ENCODE data around the gene KRT6B. TPM values are rescaled to one million over a fixed set of nuclear protein-coding genes. Genes with fewer than 3 reads are reported as not detected.

Gene KRT6B
- total RNA-seq, 6 donors from 2014 or later: 0.17 TPM; not detected in 5

DNA sequence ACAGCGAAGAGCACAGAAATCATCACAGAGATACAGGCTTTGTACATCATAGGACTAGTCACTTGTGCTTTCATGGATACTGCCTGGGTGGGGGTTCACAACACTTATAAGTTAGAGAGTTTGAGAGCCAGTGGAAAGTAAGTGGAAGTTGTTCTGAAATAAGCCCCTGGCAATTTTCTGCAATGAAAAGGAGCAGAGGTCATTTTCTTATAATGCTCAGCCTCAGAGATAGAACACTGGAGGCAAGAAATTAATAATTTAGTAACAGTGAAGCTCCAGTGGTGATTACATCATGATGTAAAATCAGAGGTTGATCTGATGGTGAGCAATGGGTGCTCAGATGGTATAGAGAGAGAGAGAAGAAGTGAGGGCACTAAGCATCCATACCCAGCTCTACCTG is 35.3 kb upstream of the KRT6B start:
- no peak overlapping the region for H3K27ac ChIP-seq
- peaks cover 0 to 4% (median 0%) of the 10 kb centered on the region in 4 donors for H3K9me3 ChIP-seq
- TF ChIP-seq POLR2A (IDR thresholded peaks at IDR 0.05): no peak
- no peak for TF ChIP-seq POLR2AphosphoS5 (IDR thresholded peaks at IDR 0.05)
- no peak for TF ChIP-seq EP300 (IDR thresholded peaks at IDR 0.05)
- TF ChIP-seq, protein P1, sequence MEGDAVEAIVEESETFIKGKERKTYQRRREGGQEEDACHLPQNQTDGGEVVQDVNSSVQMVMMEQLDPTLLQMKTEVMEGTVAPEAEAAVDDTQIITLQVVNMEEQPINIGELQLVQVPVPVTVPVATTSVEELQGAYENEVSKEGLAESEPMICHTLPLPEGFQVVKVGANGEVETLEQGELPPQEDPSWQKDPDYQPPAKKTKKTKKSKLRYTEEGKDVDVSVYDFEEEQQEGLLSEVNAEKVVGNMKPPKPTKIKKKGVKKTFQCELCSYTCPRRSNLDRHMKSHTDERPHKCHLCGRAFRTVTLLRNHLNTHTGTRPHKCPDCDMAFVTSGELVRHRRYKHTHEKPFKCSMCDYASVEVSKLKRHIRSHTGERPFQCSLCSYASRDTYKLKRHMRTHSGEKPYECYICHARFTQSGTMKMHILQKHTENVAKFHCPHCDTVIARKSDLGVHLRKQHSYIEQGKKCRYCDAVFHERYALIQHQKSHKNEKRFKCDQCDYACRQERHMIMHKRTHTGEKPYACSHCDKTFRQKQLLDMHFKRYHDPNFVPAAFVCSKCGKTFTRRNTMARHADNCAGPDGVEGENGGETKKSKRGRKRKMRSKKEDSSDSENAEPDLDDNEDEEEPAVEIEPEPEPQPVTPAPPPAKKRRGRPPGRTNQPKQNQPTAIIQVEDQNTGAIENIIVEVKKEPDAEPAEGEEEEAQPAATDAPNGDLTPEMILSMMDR (IDR thresholded peaks at IDR 0.05): no peak
- DNase-seq (no peak), ATAC-seq (ENCODE audit: low FRiP score in 2 of 2) (no peak)
- 38 to 100% methylated on average over 1 of the region's 1 CpG for WGBS, 2 donors
- H3K27me3 ChIP-seq: no peaks in the 10 kb centered on the region
- no peak overlapping the region for H3K4me3 ChIP-seq
- H3K4me1 ChIP-seq: no peaks in the 10 kb centered on the region
- no peaks in the 10 kb centered on the region for H3K36me3 ChIP-seq

DNA sequence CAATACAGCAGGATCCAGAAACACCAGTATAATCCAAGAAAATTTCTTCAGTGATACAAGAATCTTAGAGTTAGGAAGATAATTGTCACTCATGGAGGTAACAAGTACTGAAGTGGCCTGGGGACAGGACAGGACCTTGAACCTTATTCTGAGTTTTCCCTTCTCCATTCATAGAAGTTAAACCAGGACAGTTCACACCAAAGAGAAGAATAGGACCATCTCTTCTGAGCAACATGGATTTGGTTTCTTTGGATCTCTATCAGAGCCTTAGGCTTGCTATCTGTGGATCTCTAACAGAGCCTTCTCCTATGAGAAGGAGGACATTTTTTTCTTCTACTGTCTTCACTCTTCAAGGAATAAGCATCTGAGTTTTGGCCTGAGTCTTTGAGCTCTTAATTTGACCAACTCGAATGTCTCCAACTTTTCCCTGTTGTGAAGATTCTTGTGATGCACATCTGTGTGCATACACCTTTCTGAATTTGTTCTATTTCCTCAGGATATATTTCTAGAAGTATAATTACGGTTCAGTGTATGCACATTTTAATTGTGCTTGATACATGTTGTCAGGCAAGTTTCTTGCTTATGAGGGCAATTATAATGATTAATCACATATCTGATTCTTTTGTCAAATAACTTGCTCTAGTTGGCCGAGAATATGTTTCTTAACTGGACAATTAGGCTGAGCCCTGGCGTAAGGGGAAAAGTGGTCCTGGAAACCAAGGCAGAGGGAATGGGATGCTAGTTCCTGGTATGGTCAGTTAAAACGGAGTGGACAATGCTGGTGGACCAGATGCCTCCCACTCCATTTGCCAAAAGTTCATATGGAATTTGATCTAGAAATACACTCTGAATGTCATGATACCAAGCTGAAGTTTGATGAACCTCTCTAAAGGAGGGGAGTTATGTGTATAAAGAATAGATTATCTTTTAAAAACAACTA is 34.5 kb upstream of the KRT6B start:
- Histone ChIP-seq H3K9me3 (peaks cover 0 to 4% (median 0%) of the 10 kb centered on the region in 4 donors), H3K4me3 (no peak overlapping the region), H3K27me3 (no peaks in the 10 kb centered on the region), H3K27ac (no peak overlapping the region), H3K36me3 (no peaks in the 10 kb centered on the region), H3K4me1 (no peaks in the 10 kb centered on the region)
- TF ChIP-seq POLR2AphosphoS5 (IDR thresholded peaks at IDR 0.05): no peak
- no peak for TF ChIP-seq POLR2A (IDR thresholded peaks at IDR 0.05)
- TF ChIP-seq, protein P1 (IDR thresholded peaks at IDR 0.05): no peak
- no peak for TF ChIP-seq EP300 (IDR thresholded peaks at IDR 0.05)
- ATAC-seq (ENCODE audit: low FRiP score in 2 of 2) (no peak), DNase-seq (no peak)
- WGBS, 2 donors: 87% methylated on average over 5 of the region's 5 CpGs

DNA sequence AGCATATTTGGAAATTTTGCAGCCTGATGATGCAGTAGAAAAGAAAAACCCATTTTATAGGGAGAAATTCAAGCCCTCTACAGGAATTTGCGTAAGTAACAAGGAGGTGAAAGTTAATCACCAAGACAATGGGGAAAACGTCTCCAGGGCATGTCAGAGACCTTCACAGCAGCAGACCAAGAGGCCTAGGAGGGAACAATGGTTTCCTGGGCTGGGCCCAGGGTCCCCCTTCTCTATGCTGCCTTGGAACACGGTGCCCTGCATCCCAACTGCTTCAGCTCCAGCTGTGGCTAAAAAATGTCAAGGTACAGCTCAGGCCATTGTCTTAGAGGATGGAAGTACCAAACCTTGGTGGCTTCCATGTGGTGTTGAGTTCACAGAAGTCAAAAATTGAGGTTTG is 28.1 kb upstream of the KRT6B start:
- 56 to 64% methylated on average over 2 to 3 of the region's 3 CpGs for WGBS, 2 donors

DNA sequence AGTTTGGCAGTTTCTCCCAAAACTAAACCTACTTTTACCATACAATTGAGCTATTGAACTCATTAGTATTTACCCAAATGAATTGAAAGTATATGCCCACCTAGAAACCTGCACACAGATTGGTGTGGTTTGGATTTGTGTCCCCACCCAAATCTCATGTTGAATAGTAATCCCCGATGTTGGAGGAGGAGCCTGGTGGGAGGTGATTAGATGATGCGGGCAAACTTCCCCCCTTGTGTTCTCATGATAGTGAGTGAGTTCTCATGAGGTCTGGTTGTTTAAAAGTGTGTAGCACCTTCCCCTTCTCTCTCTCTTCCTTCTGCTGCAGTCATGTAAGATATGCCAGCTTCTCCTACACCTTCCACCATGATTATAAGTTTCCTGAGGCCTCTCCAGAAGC is 25.7 kb upstream of the KRT6B start:
- no peak for TF ChIP-seq POLR2AphosphoS5 (IDR thresholded peaks at IDR 0.05)
- no peak for TF ChIP-seq POLR2A (IDR thresholded peaks at IDR 0.05)
- TF ChIP-seq EP300 (IDR thresholded peaks at IDR 0.05): no peak
- TF ChIP-seq, protein P1 (IDR thresholded peaks at IDR 0.05): no peak
- Histone ChIP-seq H3K4me1 (no peaks in the 10 kb centered on the region), H3K27ac (no peak overlapping the region), H3K27me3 (no peaks in the 10 kb centered on the region), H3K36me3 (no peaks in the 10 kb centered on the region), H3K9me3 (no peaks in the 10 kb centered on the region), H3K4me3 (no peak overlapping the region)
- WGBS, 2 donors: 68 to 94% methylated on average over 2 of the region's 2 CpGs
- ATAC-seq (ENCODE audit: low FRiP score in 2 of 2) (no peak), DNase-seq (no peak)

More for the DNA sequence above, 28.1 kb upstream of the KRT6B start:
- Histone ChIP-seq H3K27me3 (no peaks in the 10 kb centered on the region), H3K4me3 (no peak overlapping the region), H3K36me3 (no peaks in the 10 kb centered on the region), H3K4me1 (no peaks in the 10 kb centered on the region), H3K9me3 (peaks cover 0 to 4% (median 0%) of the 10 kb centered on the region in 4 donors), H3K27ac (no peak overlapping the region)
- DNase-seq: no peak
- TF ChIP-seq POLR2A (IDR thresholded peaks at IDR 0.05) (no peak), POLR2AphosphoS5 (IDR thresholded peaks at IDR 0.05) (no peak)
- no peak for ATAC-seq (ENCODE audit: low FRiP score in 2 of 2)

DNA sequence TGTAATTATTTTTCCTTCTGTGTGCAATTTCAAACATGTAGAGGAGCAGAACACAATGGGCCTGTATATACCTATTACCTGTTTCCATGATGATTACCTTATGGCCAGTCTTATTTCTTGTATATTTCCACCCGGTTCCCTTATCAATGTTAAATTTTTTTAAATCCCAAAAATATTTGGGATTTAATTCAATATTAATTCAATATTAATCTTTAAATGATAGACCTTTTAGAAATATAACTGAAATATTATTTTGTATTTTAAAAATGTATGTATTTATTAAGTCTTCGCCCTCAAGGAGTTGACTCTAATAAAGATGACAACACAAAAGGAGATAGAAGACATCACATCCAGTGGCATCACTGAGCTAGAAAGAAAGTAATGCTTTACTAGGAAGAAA is 22.3 kb upstream of the KRT6B start:
- no peak overlapping the region for H3K27ac ChIP-seq
- 94 to 96% methylated on average over 2 of the region's 2 CpGs for WGBS, 2 donors
- H3K9me3 ChIP-seq: no peaks in the 10 kb centered on the region
- no peak for DNase-seq
- H3K36me3 ChIP-seq: no peaks in the 10 kb centered on the region
- ATAC-seq (ENCODE audit: low FRiP score in 2 of 2): no peak
- TF ChIP-seq POLR2A (IDR thresholded peaks at IDR 0.05) (no peak), EP300 (IDR thresholded peaks at IDR 0.05) (no peak), POLR2AphosphoS5 (IDR thresholded peaks at IDR 0.05) (no peak)
- TF ChIP-seq, protein P1 (IDR thresholded peaks at IDR 0.05): no peak
- no peaks in the 10 kb centered on the region for H3K27me3 ChIP-seq
- no peak overlapping the region for H3K4me3 ChIP-seq
- no peaks in the 10 kb centered on the region for H3K4me1 ChIP-seq
